RPMI7951 (cell line): ENCODE results near the gene ARHGAP20. TPM values are rescaled to one million over a fixed set of nuclear protein-coding genes. Genes with fewer than 3 reads are reported as not detected.

Experiments
- DNase-seq: peaks from one replicate; pipeline ENCODE4 v3.0.0-alpha.2; 2012; ENCODE audit warnings: low read depth
- total RNA-seq: library from RNA; depleted of rRNA; stranded (reverse); fragments of >200 nt; shearing (Covaris generic); gene quantifications from 2 replicates; pipeline ENCODE4 v1.2.3, GENCODE V29; 2014; rRNA removed

ARHGAP20 gene, protein sequence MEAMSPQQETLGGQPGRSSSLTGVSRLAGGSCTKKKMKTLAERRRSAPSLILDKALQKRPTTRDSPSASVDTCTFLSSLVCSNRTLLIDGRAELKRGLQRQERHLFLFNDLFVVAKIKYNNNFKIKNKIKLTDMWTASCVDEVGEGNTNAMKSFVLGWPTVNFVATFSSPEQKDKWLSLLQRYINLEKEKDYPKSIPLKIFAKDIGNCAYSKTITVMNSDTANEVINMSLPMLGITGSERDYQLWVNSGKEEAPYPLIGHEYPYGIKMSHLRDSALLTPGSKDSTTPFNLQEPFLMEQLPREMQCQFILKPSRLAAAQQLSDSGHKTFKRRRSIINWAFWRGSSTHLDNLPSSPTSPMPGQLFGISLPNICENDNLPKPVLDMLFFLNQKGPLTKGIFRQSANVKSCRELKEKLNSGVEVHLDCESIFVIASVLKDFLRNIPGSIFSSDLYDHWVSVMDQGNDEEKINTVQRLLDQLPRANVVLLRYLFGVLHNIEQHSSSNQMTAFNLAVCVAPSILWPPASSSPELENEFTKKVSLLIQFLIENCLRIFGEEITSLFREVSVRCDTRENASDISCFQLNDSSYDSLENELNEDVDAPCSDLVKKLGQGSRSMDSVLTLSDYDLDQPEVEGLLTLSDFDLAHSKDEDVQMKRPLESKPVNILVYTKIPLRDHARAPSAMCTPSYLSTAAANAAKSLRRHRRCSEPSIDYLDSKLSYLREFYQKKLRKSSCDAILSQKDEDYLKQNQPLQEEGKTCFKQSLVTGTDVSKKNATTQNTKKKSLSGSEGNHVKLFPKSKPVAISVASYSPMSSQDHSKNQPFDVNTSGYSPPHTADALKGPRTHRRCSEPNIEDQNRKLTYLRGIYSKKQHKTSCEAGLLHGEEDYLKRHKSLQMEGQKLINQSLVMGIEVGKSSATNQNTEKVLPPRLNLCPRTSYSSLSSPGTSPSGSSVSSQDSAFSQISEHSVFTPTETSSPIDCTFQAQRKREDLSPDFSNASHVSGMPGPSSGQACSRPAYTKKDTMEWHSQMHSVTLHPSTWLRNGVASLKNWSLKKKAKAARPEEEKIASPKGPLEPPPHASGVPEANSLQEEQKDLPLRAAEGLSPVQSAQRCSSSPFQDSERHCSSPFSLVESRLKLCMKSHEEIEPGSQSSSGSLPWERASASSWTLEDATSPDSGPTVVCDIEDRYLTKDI
- under 0.01 and 0.24 TPM in 2 replicates for total RNA-seq

DNA sequence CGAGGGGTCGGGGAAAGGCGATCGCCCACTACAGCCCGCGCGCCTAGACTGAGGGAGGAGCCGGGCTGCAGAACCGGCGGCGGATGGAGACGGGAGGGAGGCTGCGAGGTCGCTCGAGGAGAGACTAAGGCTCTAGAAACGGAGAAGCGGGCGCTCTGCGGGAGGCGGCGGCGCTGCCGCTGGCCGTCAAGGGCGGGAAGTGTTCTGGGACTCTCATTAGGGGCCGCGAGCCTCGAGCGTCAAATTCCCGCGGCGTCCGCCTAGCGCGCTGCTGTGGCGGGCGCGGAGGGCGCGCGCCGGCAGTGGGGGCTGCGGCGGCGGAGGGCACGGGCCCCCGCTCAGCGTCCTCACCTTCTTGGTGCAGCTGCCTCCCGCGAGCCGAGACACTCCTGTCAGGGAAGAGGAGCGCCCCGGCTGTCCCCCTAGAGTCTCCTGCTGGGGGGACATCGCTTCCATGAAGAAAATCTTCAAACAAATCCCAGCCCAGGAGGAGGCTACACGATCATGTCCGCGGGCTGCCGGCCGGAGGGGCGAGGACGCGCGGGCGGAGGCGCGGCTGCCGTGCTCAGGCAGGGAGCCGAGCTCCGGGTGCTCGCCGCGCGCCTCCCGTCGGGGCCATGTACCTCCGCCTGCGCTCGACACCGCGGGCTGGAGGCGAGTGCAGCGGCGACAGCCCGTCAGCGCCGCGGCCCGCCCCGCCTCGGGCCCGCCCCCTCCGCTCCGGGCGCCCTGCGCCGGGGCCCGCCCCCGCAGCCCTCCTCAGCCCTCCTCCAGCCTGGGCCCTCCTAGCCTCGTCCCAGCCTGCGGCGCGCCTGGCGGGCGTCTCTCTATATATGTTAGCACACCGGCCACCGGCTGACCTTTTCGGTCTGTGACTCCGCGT, at the start of gene ARHGAP20:
ARHGAP20 (minus strand) TSS at position 662 of the 883 bp plus-strand sequence; CDS start at position 456, 206 bp downstream.
- DNase-seq: peak; percentile 16

DNA sequence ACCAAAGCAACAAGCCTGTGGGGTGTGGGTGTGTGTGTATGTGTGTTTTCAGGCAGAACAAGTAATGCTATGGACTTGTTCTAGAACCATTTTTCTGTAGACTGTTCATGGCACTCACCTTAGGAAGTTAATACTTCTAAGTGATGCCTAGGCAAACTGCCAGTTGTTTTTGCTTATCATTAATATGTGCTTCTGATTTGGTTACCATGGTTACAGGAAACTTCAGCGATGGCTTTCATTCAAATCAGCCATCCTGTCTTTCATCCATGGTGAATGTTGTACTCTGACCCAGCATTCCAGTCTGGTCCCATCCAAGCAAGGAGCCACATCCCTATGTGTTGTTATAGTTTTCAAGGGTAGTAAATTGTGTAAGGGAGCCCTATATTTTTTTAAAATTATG, 49.8 kb upstream of the ARHGAP20 start:
- no peak for DNase-seq

DNA sequence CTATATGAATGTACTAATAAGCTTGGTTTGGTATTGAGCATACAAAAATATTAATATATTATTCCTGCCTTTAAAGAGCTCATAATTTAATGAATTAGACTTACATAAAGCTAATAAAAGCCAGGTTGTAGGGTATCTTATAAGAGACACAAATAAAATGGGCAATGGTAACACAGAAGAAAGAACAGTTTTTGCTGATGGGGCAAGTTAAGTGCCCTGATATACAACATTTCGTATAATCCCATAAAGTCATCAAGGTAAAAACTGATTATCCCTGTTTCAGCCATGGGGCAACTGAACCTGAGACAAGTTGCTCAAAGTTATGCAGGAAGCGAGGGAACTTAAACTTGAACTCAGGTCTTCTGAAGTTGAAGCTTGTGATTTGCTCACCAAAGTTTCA, 48.9 kb upstream of the ARHGAP20 start:
- DNase-seq: no peak

DNA sequence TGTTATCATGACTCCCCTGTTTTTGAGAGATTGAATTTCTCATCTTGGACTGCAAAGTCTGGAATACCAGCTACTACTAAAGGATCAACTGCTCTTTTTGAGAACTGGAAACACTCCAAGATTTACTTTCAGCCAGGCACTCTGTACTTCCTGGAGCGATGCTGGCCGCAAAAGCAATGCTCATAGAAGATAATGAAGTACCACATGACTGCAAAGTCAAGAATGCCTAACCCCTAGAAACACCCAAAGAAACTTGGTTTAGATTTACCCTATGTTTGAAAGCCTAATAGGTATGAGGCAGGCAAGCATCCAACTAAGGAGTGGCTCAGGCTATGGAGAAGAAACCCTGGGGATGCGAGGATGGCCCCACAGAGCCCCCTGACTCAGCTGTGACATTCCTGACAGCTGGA, 47.7 kb upstream of the ARHGAP20 start:
- DNase-seq: no peak

DNA sequence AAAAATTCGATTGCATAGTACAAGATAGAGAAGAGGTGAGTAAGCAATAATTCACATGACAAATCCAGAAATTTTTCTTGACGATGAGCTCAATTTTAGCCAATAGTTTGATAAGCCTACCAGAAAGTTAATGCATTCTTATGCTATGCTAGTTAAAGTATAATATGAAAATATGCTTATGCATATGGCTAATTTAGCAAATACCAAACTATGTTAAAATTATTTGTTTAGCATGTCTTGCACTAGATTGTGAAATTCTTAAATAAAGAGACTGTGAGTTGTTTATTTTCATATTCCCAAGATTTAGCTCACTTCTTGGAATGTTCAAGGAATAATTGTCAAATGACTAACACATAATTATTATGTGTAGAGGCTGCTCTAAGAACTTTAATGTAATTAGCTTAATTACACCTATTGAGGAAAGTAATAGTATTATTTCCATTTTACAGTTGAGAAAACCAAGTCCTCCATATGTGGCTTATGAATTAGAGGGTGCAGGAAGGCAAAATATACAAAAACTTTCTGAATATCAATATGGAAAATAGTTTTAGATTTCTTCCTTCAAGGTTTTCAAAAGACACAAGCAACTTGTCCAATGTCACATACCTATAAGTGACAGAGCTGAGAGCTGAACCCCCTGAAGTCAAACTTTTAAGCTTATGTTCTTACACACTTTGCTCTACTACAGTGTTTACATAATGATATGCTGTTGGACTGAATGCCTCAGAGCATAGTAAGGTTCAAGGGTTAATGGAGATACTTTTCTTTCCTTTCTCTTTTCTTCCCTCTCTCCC, 45.9 kb upstream of the ARHGAP20 start:
- no peak for DNase-seq

DNA sequence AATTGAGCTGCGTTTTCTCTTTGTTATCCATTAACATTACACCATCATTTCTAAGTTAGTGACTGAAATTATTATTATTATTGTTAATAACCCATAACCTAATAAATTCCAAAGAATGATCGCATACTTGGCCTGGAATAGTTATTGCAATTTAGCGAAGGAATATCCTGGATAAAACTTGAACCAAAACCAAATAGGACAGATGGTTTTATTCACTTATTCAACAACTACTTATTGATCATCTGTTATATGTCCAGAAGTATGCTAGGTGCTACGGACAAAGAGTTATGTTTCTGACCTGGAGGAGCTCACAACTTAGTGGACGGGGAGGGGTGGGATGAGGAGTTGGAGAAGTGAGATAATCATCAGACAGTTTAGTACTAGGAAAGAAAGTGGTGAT, 44.8 kb upstream of the ARHGAP20 start:
- no peak for DNase-seq

DNA sequence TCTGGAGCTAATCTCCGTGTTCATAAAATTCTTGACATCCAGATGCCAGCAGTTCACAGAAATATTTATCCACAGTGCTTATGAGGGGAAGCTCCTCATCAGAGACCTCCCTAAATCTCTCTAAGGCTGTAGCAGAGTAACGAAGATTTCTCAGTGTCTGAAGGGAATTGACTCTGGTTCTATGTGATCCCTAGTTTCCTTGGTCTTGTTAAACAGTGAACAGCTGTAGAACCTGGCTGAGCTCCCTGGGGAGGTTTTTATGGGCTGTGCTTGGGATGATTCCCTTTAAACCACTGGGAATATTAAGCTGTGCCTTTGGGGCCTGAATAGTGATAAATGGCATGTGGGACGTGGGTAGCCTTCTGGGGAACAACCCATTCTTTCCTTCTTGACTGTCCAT, 43.7 kb upstream of the ARHGAP20 start:
- DNase-seq: no peak

DNA sequence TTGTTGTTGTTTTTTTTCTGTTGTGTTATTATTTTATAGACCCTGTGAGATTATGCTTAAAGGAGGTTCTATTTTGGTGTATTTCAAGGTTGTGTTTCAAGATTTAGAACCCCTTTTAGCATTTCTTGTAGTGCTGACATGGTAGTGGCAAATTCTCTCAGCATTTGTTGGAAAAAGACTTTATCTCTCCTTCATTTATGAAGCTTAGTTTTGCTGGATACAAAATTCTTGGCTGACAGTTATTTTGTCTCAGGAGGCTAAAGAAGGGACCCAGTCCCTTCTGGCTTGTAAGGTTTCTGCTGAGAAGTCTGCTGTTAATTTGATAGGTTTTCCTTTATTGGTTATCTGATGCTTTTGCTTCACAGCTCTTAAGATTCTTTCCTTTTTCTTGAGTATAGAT, 40.7 kb upstream of the ARHGAP20 start:
- DNase-seq: no peak

DNA sequence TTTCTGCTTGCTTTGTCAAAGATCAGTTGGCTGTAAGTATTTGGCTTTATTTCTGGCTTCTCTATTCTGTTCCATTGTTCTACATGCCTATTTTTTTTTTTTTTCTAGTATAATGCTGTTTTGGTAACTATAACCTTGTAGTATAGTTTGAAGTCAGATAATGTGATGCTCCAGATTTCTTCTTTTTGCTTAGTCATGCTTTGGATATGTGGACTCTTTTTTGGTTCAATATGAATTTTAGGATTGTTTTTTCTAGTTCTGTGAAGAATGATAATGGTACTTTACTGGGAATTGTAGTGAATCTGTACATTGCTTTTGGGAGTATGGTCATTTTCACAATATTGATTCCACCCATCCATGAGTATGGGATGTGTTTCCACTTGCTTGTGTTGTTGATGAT, 37.9 kb upstream of the ARHGAP20 start:
- no peak for DNase-seq

DNA sequence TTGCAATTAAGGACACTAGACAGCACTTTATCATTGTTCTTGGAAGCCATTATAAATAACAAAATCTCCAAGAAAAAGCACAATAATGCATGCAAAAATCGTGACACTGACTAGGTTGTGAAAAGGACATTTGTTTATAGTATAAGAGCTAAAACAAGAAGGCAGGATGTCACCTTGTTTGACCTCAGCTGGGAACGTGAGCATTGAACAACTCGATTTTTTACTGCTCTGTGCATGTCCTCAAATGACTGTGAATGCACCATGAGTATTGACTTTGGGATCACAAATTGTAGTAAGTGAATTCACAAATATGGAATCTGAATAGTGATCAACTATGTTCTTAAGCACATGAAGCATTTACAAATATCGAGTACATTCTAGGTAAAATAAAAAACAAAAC, 35.3 kb upstream of the ARHGAP20 start:
- no peak for DNase-seq

DNA sequence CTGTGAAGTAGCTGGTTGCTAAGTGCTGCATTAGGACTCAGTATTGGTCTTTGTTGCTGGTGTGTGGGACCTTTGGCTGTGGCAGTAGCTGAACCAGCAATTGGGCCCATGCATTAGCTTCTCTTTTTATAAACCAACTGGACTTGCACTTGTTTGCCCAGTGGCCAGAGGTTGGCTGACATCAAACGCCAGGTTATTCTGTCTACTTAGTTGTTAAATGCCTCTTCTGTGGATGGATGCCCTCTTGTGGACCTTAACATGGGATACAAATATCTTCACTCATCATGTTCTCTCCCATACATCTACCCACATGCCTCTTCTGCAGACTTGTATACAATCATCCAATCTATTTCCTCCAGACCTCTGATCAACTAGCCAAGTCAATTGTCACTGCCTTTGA, 26.4 kb upstream of the ARHGAP20 start:
- no peak for DNase-seq

DNA sequence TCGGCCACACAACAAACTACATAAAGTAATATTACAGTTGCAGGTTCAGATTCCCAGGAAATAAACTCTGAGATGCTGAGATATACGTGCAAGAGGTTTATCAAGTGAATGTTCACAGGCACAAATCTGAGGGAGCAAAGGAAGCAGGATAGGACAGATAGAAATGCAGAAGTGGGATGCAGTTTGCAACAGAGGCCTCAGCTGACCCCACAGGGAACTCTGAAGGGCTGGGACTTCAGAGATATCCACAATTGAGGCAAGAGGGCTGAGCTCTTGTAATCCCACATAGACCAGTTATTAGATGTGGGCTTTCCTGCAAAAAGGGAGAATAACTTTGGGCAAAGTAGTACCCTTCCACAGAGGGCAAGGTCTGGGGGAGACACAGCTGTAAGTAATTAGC, 25.4 kb upstream of the ARHGAP20 start:
- no peak for DNase-seq

DNA sequence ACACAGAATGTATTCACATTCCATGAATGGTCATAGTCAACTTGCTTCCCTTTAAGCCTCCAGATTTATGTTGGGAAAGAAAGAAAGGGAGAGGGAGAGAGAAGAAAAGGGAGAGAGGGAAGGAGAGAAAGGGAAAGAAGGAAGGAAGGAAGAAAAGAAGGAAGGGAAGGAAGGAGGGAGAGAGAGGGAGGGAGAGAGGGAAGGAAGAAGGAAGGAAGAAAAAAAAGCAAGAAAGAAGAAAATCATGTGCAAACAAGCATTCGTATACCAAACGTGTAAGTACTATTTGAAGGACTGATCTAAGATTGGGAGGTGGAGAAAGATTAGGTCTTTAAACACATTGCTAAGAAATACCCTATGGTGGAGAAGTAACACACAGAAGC, 23.9 kb upstream of the ARHGAP20 start:
- no peak for DNase-seq

DNA sequence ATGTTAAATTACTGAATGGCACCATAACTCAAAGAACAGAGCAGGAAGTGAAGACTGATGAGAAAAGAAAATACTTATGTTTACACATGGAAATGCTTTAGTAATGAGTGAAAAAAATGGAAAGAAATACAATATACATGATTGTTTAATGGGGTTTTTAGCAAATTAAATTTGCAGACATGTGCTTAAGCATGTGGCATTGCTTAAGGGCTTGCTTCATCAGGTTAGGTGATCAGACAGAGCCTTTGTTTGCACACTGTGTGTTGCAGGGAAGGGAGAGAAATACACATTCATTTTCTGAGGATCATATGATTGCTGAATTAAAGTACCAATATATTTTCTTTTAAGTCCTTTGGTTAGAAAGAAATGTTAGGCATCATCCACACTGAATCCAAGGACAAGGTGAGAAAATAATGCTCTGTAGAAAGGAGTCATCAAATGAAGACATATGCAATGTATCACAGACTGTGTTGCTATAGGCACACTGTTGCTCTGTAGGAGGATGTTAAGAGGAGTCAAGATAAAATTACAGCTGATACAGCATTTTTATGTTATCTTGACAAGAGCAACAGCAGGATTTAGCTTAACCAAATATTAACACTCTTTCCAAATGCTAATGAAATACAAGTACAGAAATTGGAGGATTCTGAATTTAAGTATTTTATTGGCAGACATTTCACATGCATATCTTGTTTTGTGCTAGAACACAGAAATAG, 23.4 kb upstream of the ARHGAP20 start:
- no peak for DNase-seq

DNA sequence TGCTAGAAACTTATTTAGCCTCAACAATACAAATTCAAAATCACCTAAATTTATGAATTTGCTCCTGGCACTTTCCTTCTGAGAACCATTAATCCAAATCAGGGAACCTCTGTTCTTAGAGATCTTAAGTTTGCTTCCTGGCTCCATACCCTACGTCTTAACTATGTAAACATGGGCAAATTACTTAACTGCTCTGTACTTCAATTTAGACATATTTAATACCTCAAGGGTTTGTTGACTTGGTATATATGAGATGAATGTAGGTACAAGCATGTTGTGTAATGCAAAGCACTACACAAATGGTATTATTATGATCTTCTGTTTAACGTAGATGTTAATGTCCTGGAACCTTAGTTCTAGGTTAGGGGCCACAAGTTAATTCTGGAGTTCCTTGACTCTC, 22.6 kb upstream of the ARHGAP20 start:
- DNase-seq: no peak

DNA sequence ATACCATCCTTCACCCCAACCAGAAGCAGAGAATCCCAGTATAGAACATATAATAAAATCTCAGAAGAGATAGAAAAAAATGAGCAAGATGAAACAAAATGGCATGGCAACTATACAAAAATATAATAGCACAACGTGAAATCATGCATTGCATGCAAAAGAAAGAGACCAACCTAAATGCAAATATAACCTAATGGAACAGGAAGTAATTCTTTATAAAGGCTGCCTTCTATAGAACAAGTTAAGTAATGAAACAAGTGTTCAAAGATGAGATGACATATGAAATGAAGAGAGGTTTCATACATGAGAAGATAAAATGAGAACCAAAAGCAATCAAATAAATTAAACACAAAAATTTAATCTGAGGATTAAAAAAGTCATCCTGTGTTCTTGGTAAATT, 18.5 kb upstream of the ARHGAP20 start:
- DNase-seq: no peak

DNA sequence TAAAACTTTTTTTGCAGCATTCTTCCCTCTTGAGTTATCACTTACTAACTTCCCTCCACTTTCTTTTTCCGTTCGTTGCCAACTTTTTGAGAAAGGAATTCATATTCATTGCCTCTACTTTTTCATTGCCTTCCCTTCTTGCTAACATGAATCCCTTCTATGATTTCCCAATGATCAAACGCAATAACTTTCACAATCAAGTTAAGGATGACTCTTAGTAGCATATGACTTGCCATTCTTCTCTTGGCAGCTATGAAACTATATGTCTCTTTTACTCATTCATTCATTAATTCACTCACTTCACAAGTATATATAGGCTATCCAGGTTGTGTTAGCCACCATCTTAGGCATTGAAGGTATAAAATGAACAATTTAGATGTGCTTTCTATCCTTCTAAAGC, 16.6 kb upstream of the ARHGAP20 start:
- DNase-seq: no peak

DNA sequence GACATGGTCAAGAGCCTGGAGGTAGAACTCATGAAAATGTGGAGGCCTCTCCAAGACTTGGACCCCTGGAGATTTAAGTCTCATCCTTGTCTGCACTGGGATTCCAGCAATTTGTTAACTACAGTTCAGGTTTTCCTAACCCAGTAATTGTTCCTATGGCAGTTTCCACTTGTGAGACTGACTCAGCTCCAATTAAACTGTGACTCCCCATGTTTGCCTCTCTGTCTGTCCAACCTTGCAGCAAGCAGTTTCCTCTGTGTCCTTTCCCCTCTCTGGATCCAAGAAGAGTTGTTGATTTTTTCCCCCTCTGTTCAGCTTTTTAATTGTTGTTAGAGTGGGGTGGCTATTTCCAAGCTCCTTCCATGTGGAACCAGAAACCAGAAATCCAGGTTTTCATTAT, 16.2 kb upstream of the ARHGAP20 start:
- no peak for DNase-seq

DNA sequence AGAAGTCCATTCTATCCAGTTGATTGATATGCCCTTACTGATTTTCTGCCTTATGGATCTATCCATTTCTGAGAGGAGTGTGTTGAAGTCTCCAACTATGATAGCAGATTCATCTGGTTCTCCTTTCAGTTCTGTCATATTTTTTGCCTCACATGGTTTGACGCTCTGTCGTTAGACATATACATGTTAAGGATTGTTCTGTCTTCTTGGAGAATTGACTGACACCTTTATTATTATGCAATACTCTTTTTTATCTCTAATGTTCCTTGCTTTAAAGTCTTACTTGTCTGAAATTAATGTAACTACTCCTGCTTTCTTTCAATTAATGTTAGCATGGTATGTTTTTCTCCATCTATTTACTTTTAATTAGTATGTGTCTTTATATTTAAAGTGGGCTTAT, 12.1 kb upstream of the ARHGAP20 start:
- DNase-seq: no peak
